NT2/D1 (cell line): ENCODE data around the gene TAF6.

Experiments
- DNase-seq: peaks from one replicate; pipeline ENCODE4 v3.0.0-alpha.2; 2011; ENCODE audit warnings: low read depth, low spot score
- H3K27me3 ChIP-seq: 2 replicates; pipeline ENCODE4 v1.6.0; 2011; ENCODE audit warnings: mild to moderate bottlenecking; ENCODE audit not compliant: insufficient read length, insufficient read depth
- H3K36me3 ChIP-seq: 2 replicates; pipeline ENCODE4 v1.6.1; 2011; ENCODE audit warnings: mild to moderate bottlenecking, low read length, mixed read lengths; ENCODE audit not compliant: insufficient read depth, insufficient read length
- H3K4me1 ChIP-seq: 2 replicates; pipeline ENCODE4 v1.5.1; 2011; ENCODE audit not compliant: insufficient read depth, insufficient read length
- H3K4me3 ChIP-seq: 2 replicates; pipeline ENCODE4 v1.5.1; 2011; ENCODE audit warnings: low read depth; ENCODE audit not compliant: insufficient read length
- H3K9ac ChIP-seq: 2 replicates; pipeline ENCODE4 v1.6.0; 2011; ENCODE audit warnings: low read depth; ENCODE audit not compliant: insufficient read length
- H3K9me3 ChIP-seq: 2 replicates; pipeline ENCODE4 v1.5.1; 2011; ENCODE audit warnings: mild to moderate bottlenecking, low read length; ENCODE audit not compliant: insufficient read depth
- SUZ12 ChIP-seq: IDR thresholded peaks from 2 replicates; pipeline ENCODE4 v1.6.1; 2011; ENCODE audit not compliant: insufficient read length, insufficient read depth; ENCODE audit errors: extremely low read depth
- YY1 ChIP-seq: IDR thresholded peaks from 2 replicates; pipeline ENCODE4 v1.6.1; 2011; ENCODE audit not compliant: insufficient read length, insufficient read depth
- ZNF274 ChIP-seq: IDR thresholded peaks from 2 replicates; pipeline ENCODE4 v1.6.1; 2011; ENCODE audit warnings: mild to moderate bottlenecking, low read depth, low read length

TAF6 gene

GRCh38 chr7:100111914-100112313 is 7.2 kb downstream of the TAF6 start:
- Histone ChIP-seq H3K4me3 (no peak overlapping the region), H3K9me3 (no peaks in the 10 kb centered on the region), H3K36me3 (peaks cover 79% of the 10 kb centered on the region), H3K9ac (no peak overlapping the region), H3K4me1 (no peaks in the 10 kb centered on the region), H3K27me3 (no peaks in the 10 kb centered on the region)
- DNase-seq = no peak
- no peak for TF ChIP-seq YY1
- no peak for TF ChIP-seq ZNF274
- TF ChIP-seq SUZ12 = no peak

GRCh38 chr7:100111156-100111555 is 8.0 kb downstream of the TAF6 start:
- no peak for DNase-seq
- Histone ChIP-seq H3K4me3 (no peak overlapping the region), H3K9ac (no peak overlapping the region), H3K36me3 (peaks cover 80% of the 10 kb centered on the region), H3K9me3 (no peaks in the 10 kb centered on the region), H3K27me3 (no peaks in the 10 kb centered on the region), H3K4me1 (no peaks in the 10 kb centered on the region)
- TF ChIP-seq ZNF274 (no peak), YY1 (no peak), SUZ12 (no peak)

GRCh38 chr7:100109521-100110163 is 9.5 kb downstream of the TAF6 start:
- Histone ChIP-seq H3K4me1 (no peaks in the 10 kb centered on the region), H3K27me3 (no peaks in the 10 kb centered on the region), H3K9me3 (no peaks in the 10 kb centered on the region), H3K9ac (no peak overlapping the region), H3K4me3 (no peak overlapping the region), H3K36me3 (peaks cover 85% of the 10 kb centered on the region)
- TF ChIP-seq SUZ12 (no peak), YY1 (no peak), ZNF274 (no peak)
- DNase-seq = no peak

- H3K9ac ChIP-seq = no peak overlapping the region
- no peak for TF ChIP-seq YY1
- no peak for TF ChIP-seq SUZ12
- TF ChIP-seq ZNF274 = no peak
- H3K36me3 ChIP-seq = peaks cover 83% of the 10 kb centered on the region
- no peak for DNase-seq
- no peak overlapping the region for H3K4me3 ChIP-seq
- H3K4me1 ChIP-seq = peaks cover 3% of the 10 kb centered on the region
- H3K27me3 ChIP-seq = no peaks in the 10 kb centered on the region
- H3K9me3 ChIP-seq = no peaks in the 10 kb centered on the region
These were observed 11.3 kb downstream of the TAF6 start for GRCh38 chr7:100107890-100108289.

GRCh38 chr7:100107125-100107737 is 11.9 kb downstream of the TAF6 start:
- TF ChIP-seq YY1 (no peak), SUZ12 (no peak), ZNF274 (no peak)
- peaks cover 78% of the 10 kb centered on the region for H3K36me3 ChIP-seq

GRCh38 chr7:100106633-100107032 is 12.5 kb downstream of the TAF6 start:
- TF ChIP-seq YY1 (no peak), ZNF274 (no peak), SUZ12 (no peak)
- Histone ChIP-seq H3K27me3 (no peaks in the 10 kb centered on the region), H3K36me3 (peaks cover 72% of the 10 kb centered on the region), H3K9ac (no peak overlapping the region), H3K9me3 (no peaks in the 10 kb centered on the region), H3K4me3 (no peak overlapping the region), H3K4me1 (peaks cover 3% of the 10 kb centered on the region)
- DNase-seq = no peak

More at GRCh38 chr7:100107125-100107737, 11.9 kb downstream of the TAF6 start:
- DNase-seq = no peak
- H3K4me3 ChIP-seq = no peak overlapping the region
- no peak overlapping the region for H3K9ac ChIP-seq
- H3K4me1 ChIP-seq = peaks cover 3% of the 10 kb centered on the region
- H3K27me3 ChIP-seq = no peaks in the 10 kb centered on the region
- H3K9me3 ChIP-seq = no peaks in the 10 kb centered on the region

GRCh38 chr7:100105534-100105933 is 13.6 kb downstream of the TAF6 start:
- Histone ChIP-seq H3K36me3 (peaks cover 63% of the 10 kb centered on the region), H3K9me3 (no peaks in the 10 kb centered on the region), H3K27me3 (no peaks in the 10 kb centered on the region), H3K4me3 (no peak overlapping the region), H3K9ac (no peak overlapping the region), H3K4me1 (peaks cover 3% of the 10 kb centered on the region)
- no peak for DNase-seq
- no peak for TF ChIP-seq ZNF274
- TF ChIP-seq YY1 = no peak
- TF ChIP-seq SUZ12 = no peak
